HEK293 (cell line): ENCODE data around the gene GBX1.

Source experiments
- CTCF ChIP-seq: fragments of 450-650 bp; formaldehyde crosslinking; IDR thresholded peaks from 2 replicates; pipeline ENCODE4 v1.5.1; 2016; ENCODE audit warnings: missing biosample characterization, missing genetic modification characterization
- GLI4 ChIP-seq: fragments of 450-650 bp; formaldehyde crosslinking; IDR thresholded peaks from 2 replicates; pipeline ENCODE4 v1.5.1; 2016; ENCODE audit warnings: missing biosample characterization, missing genetic modification characterization
- PRDM1 ChIP-seq: fragments of 450-650 bp; formaldehyde crosslinking; IDR thresholded peaks from 2 replicates; pipeline ENCODE4; 2016; ENCODE audit warnings: missing biosample characterization, missing genetic modification characterization
- REST ChIP-seq: fragments of 450-650 bp; formaldehyde crosslinking; IDR thresholded peaks from 2 replicates; pipeline ENCODE4 v1.5.1; 2016; ENCODE audit warnings: missing biosample characterization, missing genetic modification characterization
- TCF7L2 ChIP-seq: IDR thresholded peaks from 2 replicates; pipeline ENCODE4 v1.6.1; 2011; ENCODE audit warnings: low read depth, mild to moderate bottlenecking, inconsistent platforms, low read length, moderate library complexity, borderline replicate concordance
- ZEB2 ChIP-seq: fragments of 450-650 bp; formaldehyde crosslinking; IDR thresholded peaks from 2 replicates; pipeline ENCODE4 v1.5.1; 2016; ENCODE audit warnings: missing biosample characterization, missing genetic modification characterization
- ZNF302 ChIP-seq: fragments of 450-650 bp; formaldehyde crosslinking; IDR thresholded peaks from 2 replicates; pipeline ENCODE4 v1.5.1; 2016; ENCODE audit warnings: missing biosample characterization, missing genetic modification characterization, low read depth
- ZNF311 ChIP-seq: fragments of 450-650 bp; formaldehyde crosslinking; IDR thresholded peaks from 2 replicates; pipeline ENCODE4 v1.5.1; 2017; ENCODE audit warnings: missing biosample characterization, missing genetic modification characterization, borderline replicate concordance
- ZNF324 ChIP-seq: fragments of 450-650 bp; formaldehyde crosslinking; IDR thresholded peaks from 2 replicates; pipeline ENCODE4 v1.5.1; 2016; ENCODE audit warnings: missing biosample characterization, missing genetic modification characterization
- ZNF843 ChIP-seq: fragments of 450-650 bp; formaldehyde crosslinking; IDR thresholded peaks from 2 replicates; pipeline ENCODE4 v1.5.1; 2016; ENCODE audit warnings: missing biosample characterization, missing genetic modification characterization
- TF ChIP-seq, protein P1 (sequence below): fragments of 450-650 bp; formaldehyde crosslinking; conservative IDR thresholded peaks from 2 replicates; pipeline ENCODE4 v1.5.1; 2016; ENCODE audit warnings: low read depth, missing biosample characterization, missing genetic modification characterization
- TF ChIP-seq, protein P2 (sequence below): fragments of 450-650 bp; formaldehyde crosslinking; IDR thresholded peaks from 2 replicates; pipeline ENCODE4 v1.5.1; 2016; ENCODE audit warnings: missing biosample characterization, missing genetic modification characterization, low read depth

GRCh38 chr7:151206914-151207313, 39.4 kb upstream of the GBX1 start:
- TF ChIP-seq CTCF (tag by site-specific recombination) (no peak), ZNF311 (tag by site-specific recombination) (no peak), ZNF302 (no peak), ZNF843 (tag by site-specific recombination) (no peak), TCF7L2 (no peak), PRDM1 (tag by site-specific recombination) (no peak), ZEB2 (tag by site-specific recombination) (no peak), GLI4 (tag by site-specific recombination) (no peak), REST (no peak), ZNF324 (tag by site-specific recombination) (no peak)
- TF ChIP-seq, protein P1, sequence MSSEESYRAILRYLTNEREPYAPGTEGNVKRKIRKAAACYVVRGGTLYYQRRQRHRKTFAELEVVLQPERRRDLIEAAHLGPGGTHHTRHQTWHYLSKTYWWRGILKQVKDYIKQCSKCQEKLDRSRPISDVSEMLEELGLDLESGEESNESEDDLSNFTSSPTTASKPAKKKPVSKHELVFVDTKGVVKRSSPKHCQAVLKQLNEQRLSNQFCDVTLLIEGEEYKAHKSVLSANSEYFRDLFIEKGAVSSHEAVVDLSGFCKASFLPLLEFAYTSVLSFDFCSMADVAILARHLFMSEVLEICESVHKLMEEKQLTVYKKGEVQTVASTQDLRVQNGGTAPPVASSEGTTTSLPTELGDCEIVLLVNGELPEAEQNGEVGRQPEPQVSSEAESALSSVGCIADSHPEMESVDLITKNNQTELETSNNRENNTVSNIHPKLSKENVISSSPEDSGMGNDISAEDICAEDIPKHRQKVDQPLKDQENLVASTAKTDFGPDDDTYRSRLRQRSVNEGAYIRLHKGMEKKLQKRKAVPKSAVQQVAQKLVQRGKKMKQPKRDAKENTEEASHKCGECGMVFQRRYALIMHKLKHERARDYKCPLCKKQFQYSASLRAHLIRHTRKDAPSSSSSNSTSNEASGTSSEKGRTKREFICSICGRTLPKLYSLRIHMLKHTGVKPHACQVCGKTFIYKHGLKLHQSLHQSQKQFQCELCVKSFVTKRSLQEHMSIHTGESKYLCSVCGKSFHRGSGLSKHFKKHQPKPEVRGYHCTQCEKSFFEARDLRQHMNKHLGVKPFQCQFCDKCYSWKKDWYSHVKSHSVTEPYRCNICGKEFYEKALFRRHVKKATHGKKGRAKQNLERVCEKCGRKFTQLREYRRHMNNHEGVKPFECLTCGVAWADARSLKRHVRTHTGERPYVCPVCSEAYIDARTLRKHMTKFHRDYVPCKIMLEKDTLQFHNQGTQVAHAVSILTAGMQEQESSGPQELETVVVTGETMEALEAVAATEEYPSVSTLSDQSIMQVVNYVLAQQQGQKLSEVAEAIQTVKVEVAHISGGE (tag by site-specific recombination) = no peak
- TF ChIP-seq, protein P2, sequence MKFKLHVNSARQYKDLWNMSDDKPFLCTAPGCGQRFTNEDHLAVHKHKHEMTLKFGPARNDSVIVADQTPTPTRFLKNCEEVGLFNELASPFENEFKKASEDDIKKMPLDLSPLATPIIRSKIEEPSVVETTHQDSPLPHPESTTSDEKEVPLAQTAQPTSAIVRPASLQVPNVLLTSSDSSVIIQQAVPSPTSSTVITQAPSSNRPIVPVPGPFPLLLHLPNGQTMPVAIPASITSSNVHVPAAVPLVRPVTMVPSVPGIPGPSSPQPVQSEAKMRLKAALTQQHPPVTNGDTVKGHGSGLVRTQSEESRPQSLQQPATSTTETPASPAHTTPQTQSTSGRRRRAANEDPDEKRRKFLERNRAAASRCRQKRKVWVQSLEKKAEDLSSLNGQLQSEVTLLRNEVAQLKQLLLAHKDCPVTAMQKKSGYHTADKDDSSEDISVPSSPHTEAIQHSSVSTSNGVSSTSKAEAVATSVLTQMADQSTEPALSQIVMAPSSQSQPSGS (tag by site-specific recombination) = no peak
